HCT116 (cell line): Measurements from ENCODE around the gene CBX7. TPM values are rescaled to one million over a fixed set of nuclear protein-coding genes. Genes with fewer than 3 reads are reported as not detected.

ENCODE experiments used
- ATAC-seq: fragments of 200-7000 bp; cut with Tn5 transposase; 2 replicates; pipeline ENCODE4 v1.9.1; 2020; ENCODE audit warnings: mild to moderate bottlenecking, moderate library complexity
- BruUV-seq: library from RNA; stranded (reverse); fragments of 400-500 nt; replicated peaks from 2 replicates; lab custom pipeline; 2021; lab: Mats Ljungman, UMichigan
- CTCF ChIA-PET: fragments of 300-600 bp; sonication (Branson Sonifier 250); formaldehyde crosslinking; loops from one replicate; lab custom pipeline; 2021; ENCODE audit warnings: antibody characterized with exemption; lab: Charles Lee
- POLR2A ChIA-PET: fragments of 300-600, 350-600 bp; sonication (Branson Sonifier 250); formaldehyde crosslinking; loops from one replicate; lab custom pipeline; 2021; ENCODE audit warnings: antibody characterized with exemption; lab: Charles Lee
- RAD21 ChIA-PET, 2 experiments: fragments of 300-600 bp; sonication (Branson Sonifier 250); formaldehyde crosslinking; loops; one replicate each; lab custom pipeline; 2023; ENCODE audit warnings: low total read pairs in 2 of 2; ENCODE audit not compliant: uncharacterized antibody in 2 of 2, unreplicated experiment in 2 of 2, low non-redundant PET in 1 of 2; lab: Charles Lee
- DNase-seq: peaks from one replicate; pipeline ENCODE4 v3.0.0-alpha.2; 2010; ENCODE audit warnings: low read depth, low spot score
- H2AFZ ChIP-seq: fragments of 200-600 bp; shearing (Covaris generic), sonication (generic); 2 replicates; pipeline ENCODE4 v1.6.1; 2017; ENCODE audit warnings: low read depth, mixed run types, mixed read lengths, antibody characterized with exemption, low read length; ENCODE audit not compliant: poor library complexity, severe bottlenecking
- H3K27ac ChIP-seq: 2 replicates; pipeline ENCODE4 v1.5.1; 2012; ENCODE audit warnings: low read depth, low read length
- H3K27me3 ChIP-seq: fragments of 200-600 bp; sonication (generic); 2 replicates; pipeline ENCODE4 v1.6.1; 2016; ENCODE audit warnings: mixed run types, low read length, mixed read lengths; ENCODE audit not compliant: insufficient read depth
- H3K36me3 ChIP-seq, 2 experiments: fragments of 200-500 bp in 1 of 2; fragments of 200-600 bp in 1 of 2; sonication (Bioruptor generic) in 1 of 2; sonication (generic) in 1 of 2; 2 replicates each; pipeline versions ENCODE4 v1.5.1 to v1.6.1; 2014 to 2016; ENCODE audit warnings: low read length in 2 of 2, inconsistent platforms in 1 of 2, mixed read lengths in 1 of 2, mixed run types in 1 of 2; ENCODE audit not compliant: insufficient read depth in 2 of 2, control insufficient read depth in 1 of 2
- H3K4me1 ChIP-seq, 2 experiments: fragments of 200-600 bp in 1 of 2; sonication (generic) in 1 of 2; 2 replicates each; pipeline versions ENCODE4 v1.5.1 to v1.6.1; 2012 to 2017; ENCODE audit warnings: low read length in 2 of 2, inconsistent platforms in 1 of 2, mild to moderate bottlenecking in 1 of 2, mixed read lengths in 1 of 2, mixed run types in 1 of 2, moderate library complexity in 1 of 2; ENCODE audit not compliant: insufficient read depth in 2 of 2, control insufficient read depth in 1 of 2
- H3K4me2 ChIP-seq: fragments of 200-600 bp; sonication (generic); 2 replicates; pipeline ENCODE4 v1.6.1; 2017; ENCODE audit warnings: mixed run types, low read length, mixed read lengths
- H3K4me3 ChIP-seq, 2 experiments: fragments of 200-600 bp in 1 of 2; sonication (generic) in 1 of 2; replicated peaks in 1 of 2; 2 replicates each; pipeline ENCODE4 v1.5.1; 2011 to 2016; ENCODE audit warnings: low read length in 2 of 2, control low read depth in 1 of 2, low read depth in 1 of 2, mild to moderate bottlenecking in 1 of 2, mixed read lengths in 1 of 2, mixed run types in 1 of 2
- H3K79me2 ChIP-seq: fragments of 200-600 bp; sonication (generic); 2 replicates; pipeline ENCODE4 v1.6.1; 2017; ENCODE audit warnings: mild to moderate bottlenecking, mixed run types, low read length, moderate library complexity, mixed read lengths; ENCODE audit not compliant: insufficient read depth
- H3K9ac ChIP-seq: fragments of 200-600 bp; sonication (generic); 2 replicates; pipeline ENCODE4 v1.6.1; 2016; ENCODE audit warnings: low read length, mixed read lengths
- H3K9me2 ChIP-seq: fragments of 200-600 bp; sonication (generic), shearing (Covaris generic); 2 replicates; pipeline ENCODE4 v1.6.1; 2017; ENCODE audit warnings: mixed run types, mild to moderate bottlenecking, moderate library complexity; ENCODE audit not compliant: insufficient read depth
- H3K9me3 ChIP-seq, 2 experiments: fragments of 200-500 bp in 1 of 2; fragments of 200-600 bp in 1 of 2; sonication (Bioruptor generic) in 1 of 2; sonication (generic) in 1 of 2; 2 replicates each; pipeline ENCODE4 v1.6.1; 2014 to 2017; ENCODE audit warnings: low read length in 2 of 2, mixed read lengths in 2 of 2, inconsistent platforms in 1 of 2, low read depth in 1 of 2, mild to moderate bottlenecking in 1 of 2, mixed run types in 1 of 2, moderate library complexity in 1 of 2; ENCODE audit not compliant: control insufficient read depth in 1 of 2, insufficient read depth in 1 of 2
- H4K20me1 ChIP-seq: fragments of 200-600 bp; sonication (generic), shearing (Covaris generic); 2 replicates; pipeline ENCODE4 v1.6.1; 2017; ENCODE audit warnings: mixed run types, mild to moderate bottlenecking, moderate library complexity; ENCODE audit not compliant: insufficient read depth
- EGR1 ChIP-seq: IDR thresholded peaks from 2 replicates; pipeline ENCODE4 v1.6.1; 2012; ENCODE audit warnings: low read depth
- SIN3A ChIP-seq: IDR thresholded peaks from 2 replicates; pipeline ENCODE4 v1.6.1; 2012; ENCODE audit warnings: low read depth
- SP1 ChIP-seq: IDR thresholded peaks from 2 replicates; pipeline ENCODE4 v1.6.1; 2012; ENCODE audit warnings: low read depth
- ZBTB33 ChIP-seq: IDR thresholded peaks from 2 replicates; pipeline ENCODE4 v1.6.1; 2011; ENCODE audit warnings: mild to moderate bottlenecking, low read length, moderate library complexity; ENCODE audit not compliant: insufficient replicate concordance; ENCODE audit errors: extremely low read depth
- intact Hi-C: fragments of 100-400 bp; cut with micrococcal nuclease; formaldehyde crosslinking; loops from 2 replicates; pipeline ENCODE4 v1.10.0; 2022
- total RNA-seq: library from RNA; stranded (reverse); gene quantifications from one replicate; pipeline ENCODE4 v1.2.1, GENCODE V29; 2021; ENCODE audit not compliant: unreplicated experiment

Gene CBX7
- total RNA-seq, 1 experiment from 2014 or later: 20.1 TPM

- TF ChIP-seq SIN3A (no peak), EGR1 (no peak), SP1 (no peak), ZBTB33 (no peak)
- Histone ChIP-seq H3K9me2 (no peaks in the 10 kb centered on the region), H3K4me3 (peak overlapping the region; percentile 23 to 43), H2AFZ (peak overlapping the region; percentile 50), H4K20me1 (no peaks in the 10 kb centered on the region), H3K79me2 (no peaks in the 10 kb centered on the region), H3K27me3 (no peaks in the 10 kb centered on the region), H3K9me3 (no peaks in the 10 kb centered on the region), H3K4me2 (peak overlapping the region; percentile 82), H3K27ac (peak overlapping the region; percentile 57), H3K4me1 (peaks cover 38 to 79% of the 10 kb centered on the region in 2 experiments), H3K36me3 (no peaks in the 10 kb centered on the region), H3K9ac (peak overlapping the region; percentile 57)
- CTCF ChIA-PET: interaction anchor here (1.0 kb wide), 3 partner anchors 40 to 136 kb away, joined by 3 to 5 read pairs (median 3); no protein-coding TSS in a partner anchor
- POLR2A ChIA-PET: interaction anchor here (1.0 to 1.7 kb wide), 4 partner anchors 70 to 144 kb away, joined by 3 to 5 read pairs (median 4); partner anchors contain the start of genes PDGFB and RPL3
- RAD21 ChIA-PET: no interaction called here
- intact Hi-C loops: no loop called here
- no peak for DNase-seq
- BruUV-seq: no TSS peak
- peak; percentile 16; the same call in 1 of the 2 replicates for ATAC-seq
Observed at GRCh38 chr22:39175353-39176142, 23.1 kb upstream of the CBX7 start.
